HG03060 (cell line): ENCODE measurements around the gene DDAH1.
"Not testable (repeated sequence)": the region's sequence is repeated elsewhere in the genome, so short reads cannot be mapped to it uniquely, and the experiment has no call there.

Experiments used
- ATAC-seq: cut with Tn5 transposase; IDR thresholded peaks from one replicate; pipeline ENCODE4 v1.9.1; 2021; ENCODE audit warnings: low read depth, moderate number of reproducible peaks; ENCODE audit not compliant: unreplicated experiment

DDAH1 gene

DNA sequence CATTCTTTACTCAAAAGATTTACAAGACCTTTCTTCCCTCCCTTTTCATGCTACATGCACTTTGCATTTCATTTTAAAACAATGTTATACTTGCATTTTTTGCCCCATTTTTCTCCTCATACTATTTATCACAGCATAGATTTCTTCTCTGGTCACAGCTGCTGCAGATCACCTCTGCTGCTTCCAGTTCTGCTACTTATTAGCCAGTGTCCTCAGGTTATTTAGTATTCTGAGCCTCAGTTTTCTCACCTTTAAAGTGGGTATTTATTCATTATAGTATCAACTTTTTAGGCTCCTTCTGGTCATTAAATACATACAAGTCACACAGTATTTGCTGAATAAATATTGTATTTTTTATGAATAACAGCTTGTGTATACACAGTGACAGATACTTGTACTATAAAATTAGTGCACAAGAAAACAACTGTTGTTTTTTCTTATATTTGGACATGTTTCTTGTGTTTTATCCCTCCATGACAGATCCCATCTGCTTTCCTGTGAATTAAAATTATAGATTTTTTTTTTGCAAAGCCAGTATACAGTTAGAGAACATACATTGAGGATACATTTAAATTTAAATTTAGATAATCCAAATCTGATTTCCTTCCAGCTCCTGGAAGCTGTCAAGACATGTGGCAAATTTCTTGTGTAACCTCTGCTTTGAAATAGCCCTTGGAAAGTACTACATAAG lies 103.2 kb downstream of the DDAH1 start:
- no peak for ATAC-seq

DNA sequence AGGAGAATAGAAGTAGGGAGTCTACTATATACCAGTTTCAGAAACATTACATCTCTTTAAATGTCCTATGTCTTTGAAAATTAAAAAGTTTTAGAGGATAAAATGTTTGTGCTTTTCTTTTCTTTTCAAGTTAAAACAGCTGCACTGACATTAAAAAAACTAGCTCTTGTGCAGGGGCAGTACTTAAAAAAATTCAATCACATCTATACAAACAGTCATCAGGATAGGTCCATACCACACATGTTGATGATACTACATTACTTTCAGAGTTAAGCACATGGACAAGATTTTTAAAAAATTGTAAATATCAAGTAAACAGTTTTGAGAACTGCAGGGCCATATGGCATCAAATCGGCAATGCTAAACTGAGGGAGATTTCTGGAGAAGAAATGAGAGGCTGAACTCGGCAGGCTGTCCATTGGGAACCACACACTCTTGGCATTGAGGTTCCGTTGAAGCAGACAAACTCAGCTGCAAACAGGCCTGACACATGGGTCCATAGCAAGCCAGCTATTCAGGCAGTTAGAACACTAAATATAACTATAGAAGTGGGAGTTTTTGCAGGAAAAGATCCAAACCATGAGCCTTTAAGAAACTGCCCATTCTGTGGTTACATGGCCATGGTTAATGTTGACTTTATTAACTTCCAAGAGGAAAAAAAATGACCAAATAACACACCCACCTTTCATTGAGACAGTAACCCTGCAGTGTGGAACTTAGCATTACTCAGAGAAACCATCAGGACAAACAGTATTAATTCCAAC lies 104.0 kb downstream of the DDAH1 start:
- no peak for ATAC-seq

DNA sequence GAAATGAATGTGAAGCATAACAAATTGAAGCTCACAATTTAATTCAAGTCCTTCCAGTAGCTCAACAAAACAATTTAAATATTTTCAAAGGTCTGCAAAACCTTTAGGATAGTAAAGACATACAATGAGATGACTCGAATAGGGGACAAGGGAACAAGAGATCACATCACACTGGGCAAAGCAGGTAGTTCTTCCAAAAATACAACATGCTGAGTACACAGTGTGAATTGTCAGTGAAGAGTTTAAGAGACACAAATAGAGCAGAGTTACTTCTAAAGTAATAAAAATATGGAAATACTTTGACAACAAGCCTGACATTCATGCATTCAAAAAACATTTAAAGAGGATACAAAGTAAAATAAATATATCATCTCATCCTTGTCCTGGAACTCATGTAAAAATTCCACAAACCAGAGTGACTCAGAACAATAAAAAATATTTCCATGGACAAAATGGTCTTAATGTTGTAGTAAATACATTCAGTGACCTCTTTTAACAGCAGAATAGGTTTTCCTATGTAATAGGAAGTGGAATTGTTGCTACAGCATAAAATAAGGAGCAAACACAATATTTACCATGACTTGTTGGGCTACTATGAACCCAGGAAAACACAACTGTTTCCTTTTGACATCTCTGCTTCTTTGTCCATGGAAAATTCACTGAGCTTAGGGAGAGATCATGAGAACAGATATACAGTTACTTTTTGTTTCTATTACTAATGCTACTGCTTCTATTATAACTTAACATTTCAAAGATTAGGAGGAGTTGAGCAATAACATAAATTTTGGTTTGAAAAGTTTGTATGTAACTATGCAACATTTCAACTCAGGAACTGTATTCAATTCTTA lies 104.9 kb downstream of the DDAH1 start:
- no peak for ATAC-seq

DNA sequence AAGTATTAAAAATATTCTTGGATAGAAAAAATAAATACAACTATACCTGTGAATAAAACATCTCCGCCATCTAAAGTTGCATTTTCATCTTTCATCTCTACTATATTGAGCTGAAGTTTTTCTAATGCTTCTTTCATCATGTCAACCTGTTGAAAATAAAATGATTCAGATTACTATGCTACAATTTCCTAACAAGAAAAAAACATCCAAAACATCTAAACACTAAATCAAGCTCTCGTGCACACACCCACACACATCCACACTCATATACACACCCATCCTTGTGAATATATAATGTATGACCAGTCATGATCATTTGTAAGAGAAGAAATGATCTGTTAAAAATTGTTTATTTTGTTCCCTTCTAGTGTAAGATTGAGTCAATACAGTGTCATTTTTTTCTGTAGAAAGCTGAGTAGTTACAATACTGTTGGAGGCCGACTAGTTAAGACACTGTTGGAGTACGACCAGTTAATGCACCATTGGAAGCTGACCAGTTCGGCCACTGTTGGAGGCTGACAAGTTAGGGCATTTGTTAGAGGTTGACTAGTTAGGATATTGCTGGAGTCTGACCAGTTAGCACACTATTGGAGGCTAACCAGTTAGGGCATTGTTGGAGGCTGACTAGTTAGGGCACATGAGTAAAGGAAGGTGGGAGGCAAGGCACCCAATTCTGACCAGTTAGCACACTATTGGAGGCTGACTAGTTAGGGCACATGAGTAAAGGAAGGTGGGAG lies 106.1 kb downstream of the DDAH1 start:
- ATAC-seq = no peak

DNA sequence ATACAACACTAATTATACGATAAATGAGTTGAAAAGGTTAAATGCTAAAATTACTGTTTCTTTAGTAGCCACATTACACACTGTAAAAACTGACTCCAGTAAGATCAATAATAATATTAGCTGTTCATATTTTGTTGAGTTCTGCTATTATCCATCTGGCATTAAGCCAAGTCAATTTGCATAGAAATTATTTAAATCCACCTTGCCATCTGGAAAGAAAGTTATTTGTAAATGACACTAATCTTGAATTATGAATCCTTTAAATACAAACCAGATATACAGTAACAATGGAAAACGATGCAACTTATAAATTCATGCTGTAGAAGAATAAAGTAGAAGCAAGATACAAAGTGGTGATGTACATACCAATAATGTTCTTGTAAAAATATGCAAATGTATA lies 107.1 kb downstream of the DDAH1 start:
- ATAC-seq = no peak

DNA sequence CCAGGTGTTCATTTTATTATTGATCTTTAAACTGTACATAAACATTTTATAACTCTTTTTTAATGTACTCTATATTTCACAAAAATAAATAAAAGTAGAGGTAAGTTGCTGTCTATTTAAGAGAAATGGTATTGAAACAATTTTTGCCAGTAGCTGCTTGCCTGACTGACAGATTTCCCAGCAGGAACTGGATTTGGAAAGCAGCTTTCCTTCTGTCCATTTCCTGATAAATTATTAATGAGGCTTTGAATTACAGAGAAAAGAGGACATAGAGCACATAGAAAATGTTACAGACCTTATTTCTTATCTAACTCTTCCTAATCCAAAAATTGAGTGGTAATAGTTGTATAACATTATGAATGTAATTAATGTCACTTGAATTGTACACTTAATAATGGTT lies 108.8 kb downstream of the DDAH1 start:
- ATAC-seq = no peak

DNA sequence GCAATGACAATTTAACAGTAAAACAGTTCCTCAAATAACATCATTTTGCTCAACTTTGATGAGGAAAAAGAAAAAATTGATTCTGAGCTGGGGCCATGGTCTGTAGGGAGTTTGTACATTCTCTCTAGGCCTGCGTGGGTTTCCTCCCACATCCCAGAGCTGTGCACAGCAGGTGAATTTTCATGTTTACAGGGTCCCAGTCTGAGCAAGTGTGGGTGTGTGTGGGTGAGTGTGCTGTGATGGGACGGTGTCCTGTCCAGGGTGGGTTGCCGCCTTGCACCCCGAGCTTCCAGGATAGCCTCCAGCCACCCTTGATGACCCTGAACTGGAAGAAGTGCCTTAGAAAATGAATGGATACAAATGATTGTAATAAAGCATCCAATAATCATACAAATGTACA lies 112.9 kb downstream of the DDAH1 start:
- no peak for ATAC-seq

DNA sequence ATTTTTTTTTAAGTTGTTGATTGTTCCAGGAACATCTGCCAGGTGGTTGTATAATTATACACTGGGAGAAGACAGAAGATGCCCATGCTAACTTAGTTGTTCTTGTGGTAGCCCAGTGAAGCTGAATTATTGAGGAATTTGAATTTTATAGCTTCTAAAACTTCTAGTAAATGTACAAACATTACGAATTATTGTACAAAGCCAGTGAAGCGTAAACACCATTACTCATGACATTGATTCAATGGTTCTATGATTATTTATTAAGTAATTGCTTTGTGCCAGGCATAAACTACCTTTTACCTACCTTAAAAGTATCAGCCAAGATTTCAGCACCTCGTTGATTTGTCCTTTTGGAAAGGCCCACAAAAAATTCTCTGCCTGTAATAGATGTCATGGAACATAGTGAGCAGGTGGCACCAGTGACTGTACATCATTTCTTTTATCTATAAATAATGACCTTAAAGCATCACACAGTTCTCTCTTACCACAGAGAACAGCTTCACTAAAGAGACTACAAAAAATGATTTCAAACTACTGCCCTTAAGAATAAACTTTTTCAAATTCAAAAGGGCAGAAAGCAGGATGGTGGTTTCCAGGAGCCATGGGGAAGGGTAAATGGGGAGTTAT lies 113.6 kb downstream of the DDAH1 start:
- ATAC-seq = no peak

DNA sequence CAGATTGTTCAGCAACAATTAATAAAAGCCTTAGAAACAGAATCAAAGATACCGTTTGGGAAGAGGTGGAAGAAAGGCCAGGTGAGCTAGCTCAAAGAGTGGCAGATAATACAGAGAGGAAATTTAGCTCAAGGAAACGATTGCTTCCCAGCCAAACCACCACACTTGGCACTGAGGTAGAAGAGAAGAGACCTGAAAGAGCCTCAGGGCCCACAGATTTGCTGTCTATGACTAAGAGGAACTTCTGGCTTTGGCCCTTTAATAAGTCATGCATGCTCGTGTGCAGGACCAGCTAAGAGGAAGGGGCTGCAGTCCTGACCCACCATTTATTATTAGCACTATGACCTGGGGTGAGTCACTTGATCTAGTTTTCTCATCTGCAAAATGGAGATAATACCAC lies 115.7 kb downstream of the DDAH1 start:
- ATAC-seq = no peak

DNA sequence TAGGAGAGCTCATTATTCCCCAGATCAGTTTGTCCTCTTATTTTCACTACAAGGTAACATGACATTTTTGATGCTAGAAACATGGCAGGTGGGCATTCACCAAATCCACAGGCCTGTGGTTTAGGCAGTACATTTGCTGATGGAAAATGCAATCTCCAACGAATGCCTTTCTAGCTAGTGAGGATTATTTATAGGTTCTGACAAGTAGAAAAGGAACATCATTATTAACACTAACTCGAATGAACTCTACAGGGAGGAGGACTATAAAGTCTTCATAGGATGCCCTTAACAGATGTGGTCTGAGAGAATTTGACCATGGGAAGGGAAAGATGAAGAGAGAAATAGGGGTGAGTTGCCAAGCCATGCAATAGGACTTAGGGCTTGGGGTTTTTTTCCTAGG lies 117.1 kb downstream of the DDAH1 start:
- no peak for ATAC-seq

DNA sequence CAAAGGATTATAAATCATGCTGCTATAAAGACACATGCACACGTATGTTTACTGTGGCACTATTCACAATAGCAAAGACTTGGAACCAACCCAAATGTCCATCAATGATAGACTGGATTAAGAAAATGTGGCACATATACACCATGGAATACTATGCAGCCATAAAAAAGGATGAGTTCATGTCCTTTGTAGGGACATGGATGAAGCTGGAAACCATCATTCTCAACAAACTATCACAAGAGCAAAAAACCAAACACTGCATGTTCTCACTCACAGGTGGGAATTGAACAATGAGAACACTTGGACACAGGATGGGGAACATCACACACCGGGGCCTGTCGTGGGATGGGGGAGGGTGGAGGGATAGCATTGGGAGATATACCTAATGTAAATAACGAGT lies 117.7 kb downstream of the DDAH1 start:
- not testable (repeated sequence) for ATAC-seq

DNA sequence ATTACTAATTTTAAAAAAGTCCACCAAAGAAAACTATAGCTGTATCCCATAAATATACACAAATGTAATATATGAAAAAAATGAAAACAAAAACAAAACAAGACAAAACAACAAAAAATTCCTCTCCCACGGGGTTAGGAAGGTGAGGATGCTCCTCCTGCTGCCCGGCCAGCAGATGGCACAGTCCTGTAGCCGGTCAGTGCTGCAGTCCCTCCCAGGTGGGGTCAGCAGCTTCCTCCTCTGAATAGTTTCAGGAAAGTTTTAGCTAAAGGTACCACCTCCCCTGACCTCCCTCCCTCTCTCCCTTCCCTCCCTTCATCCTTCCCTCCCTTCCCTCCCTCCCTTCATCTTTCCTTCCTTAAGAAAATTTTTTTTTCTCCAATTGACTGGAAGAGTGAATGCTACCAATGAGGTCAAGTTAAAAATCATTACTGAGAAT lies 120.7 kb downstream of the DDAH1 start:
- no peak for ATAC-seq

DNA sequence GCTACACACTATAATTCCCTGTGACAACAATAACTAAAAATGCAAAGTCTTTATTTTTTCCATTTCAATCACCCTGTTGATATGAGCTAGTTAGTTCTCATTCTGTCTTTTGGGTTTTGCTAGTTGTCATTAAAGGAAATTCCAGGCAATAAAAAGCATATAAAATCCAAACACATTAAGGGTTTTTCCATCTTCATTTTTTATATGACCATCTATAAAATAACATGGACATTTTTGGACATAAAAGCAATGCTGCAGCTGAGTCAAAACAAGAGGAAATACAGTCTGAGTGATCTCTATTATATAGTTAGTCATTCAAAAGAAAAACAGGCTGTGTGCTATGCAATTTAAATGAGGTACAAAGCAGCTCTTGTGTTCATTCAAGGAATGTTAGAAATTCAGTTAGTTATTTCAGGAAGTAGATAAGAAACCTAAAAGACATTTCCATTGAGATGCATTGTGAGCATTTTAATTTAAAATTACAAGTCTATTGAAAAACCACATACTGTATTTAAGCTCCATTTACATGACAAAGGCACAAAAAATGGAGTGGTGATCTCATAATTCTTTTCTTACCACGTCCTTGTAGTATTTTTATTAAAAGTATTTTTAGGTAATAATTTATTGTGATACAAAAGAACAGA lies 121.2 kb downstream of the DDAH1 start:
- no peak for ATAC-seq

DNA sequence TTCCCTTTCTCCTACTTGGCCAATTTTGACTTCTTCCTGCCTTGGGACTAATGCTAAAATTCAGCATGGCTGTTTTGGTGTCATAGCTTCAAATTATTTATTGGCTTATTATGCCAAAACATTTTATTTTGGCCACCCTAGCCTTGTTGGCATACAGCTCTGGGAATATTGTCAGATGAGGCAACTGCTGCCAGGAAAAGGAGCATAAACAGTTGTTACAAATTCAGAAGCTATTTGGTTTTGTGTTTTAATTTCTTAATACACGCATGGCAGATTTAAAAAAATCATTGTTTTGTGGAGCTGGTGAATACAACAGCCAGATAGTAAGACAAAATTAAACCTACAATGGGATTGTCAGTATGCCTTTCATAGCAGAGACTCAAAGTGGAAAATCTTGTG lies 121.7 kb downstream of the DDAH1 start:
- ATAC-seq = no peak

DNA sequence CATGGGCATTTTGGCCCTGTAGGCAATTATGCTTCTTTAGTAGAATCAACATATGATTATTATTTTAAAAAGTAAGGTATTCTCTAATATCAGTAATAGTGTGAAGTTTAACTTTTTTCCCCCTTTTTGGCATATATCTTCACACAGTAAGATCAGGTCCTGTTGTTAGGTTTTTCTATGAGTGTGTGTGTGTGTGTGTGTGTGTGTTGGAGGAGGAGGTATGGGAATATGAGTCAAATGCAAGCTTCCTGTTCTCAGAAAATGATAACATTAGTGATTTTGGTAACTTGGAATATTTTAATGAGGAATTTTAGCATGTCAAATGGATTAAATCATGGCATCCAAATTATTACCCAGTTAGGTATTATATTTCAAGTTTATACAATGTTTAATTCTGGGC lies 122.8 kb downstream of the DDAH1 start:
- no peak for ATAC-seq

DNA sequence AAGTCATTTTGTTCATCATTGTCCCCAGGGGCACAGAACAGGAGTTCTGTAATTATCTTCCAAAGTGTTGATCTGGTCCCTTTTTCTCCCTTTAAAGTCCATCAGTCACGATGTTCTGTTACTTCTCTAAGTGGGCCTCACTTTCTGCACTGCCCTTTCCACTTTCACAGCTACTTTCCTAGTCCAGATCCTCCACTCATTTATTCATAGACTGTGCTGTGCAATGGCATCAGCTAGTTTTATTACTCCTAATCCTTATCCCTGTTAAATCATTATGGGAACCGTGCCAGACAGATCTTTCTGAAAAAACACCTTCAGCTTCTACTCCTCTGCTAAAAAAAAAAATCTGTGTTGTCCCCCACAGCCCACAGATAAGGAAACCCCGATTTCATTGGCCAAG lies 124.5 kb downstream of the DDAH1 start:
- no peak for ATAC-seq

DNA sequence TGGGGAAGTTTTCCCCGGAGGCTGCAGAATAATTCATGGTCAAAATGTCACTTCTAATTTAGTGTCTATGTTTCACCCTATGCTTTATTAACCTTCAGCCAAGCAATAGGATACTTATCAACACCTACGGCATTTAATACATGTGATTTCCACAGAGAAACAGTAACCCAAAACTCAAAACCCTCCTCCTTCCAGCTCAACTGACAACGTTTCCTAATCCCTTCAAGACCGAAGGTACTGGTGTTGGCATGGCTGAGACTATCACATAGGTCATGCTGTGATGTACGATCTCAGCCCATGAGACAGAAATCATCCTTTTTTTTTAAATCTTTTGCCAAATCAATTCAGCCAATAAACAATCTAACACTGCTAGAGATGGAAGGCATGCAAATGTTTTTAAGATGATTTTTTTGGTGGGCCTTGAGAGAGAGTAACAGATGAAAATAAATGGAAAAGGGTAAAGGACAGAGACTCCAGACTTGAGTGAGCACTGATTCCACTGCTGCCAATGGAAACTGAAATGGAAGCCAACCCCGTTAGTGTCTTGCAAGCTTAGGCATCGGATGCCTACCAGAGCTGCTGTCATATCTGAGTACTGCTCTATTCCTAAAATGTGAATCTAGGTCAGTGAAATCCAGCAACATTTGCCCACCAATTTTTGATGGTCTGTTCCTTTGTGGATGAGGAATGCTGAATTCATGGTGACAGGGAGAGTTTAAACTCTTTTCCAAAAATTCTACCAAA lies 125.1 kb downstream of the DDAH1 start:
- no peak for ATAC-seq

DNA sequence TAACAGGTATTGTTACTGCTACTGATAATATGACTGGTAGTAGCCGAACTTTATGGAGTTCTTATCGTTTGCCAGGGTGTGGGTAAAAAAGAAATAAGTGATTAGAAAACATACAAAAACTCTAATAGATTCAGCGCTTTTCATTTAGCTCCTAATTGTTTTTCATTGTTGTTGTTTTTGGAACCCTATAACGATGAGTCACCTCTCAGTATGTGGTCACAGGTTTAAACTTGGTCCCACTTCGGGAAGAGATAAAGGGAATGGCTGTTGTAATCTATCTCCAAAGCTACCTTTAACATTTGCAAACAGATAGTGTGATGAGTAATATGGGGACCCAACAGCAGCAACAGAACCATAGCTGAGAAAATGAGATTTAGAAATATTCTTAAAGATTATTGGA lies 125.9 kb downstream of the DDAH1 start:
- no peak for ATAC-seq

DNA sequence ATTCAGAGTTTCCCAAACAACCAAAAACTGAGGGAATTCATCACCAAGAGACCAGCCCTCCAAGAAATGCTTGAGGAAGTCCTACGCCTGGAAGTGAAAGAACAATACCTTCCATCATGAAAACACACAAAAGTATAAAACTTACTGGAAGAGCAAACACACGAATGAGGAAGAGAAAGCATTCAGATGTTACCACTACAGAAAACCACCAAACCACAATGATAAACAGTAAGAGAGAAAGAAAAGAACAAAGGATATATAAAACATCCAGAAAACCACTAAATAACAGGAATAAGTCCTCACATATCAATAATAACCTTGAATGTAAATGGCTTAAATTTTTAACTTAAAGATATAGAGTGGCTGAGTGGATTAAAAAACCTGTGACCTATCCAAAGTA lies 130.0 kb downstream of the DDAH1 start:
- no peak for ATAC-seq
